ENCODE results near the gene WNT7A.

WNT7A gene

GRCh38 chr3:13894096-13894806 lies 14.4 kb upstream of the WNT7A start:
- TF ChIP-seq REST (IDR thresholded peaks at IDR 0.05; ENCODE audit: insufficient read depth in 1 of 2, low read depth in 2 of 2, low read length in 2 of 2) = no peak
- no peak for TF ChIP-seq POLR2AphosphoS5 (IDR thresholded peaks at IDR 0.05; ENCODE audit: low read depth, low read length)
- TF ChIP-seq TAF1 (IDR thresholded peaks at IDR 0.05; ENCODE audit: borderline replicate concordance, insufficient read depth, low read length) = no peak
- no peak for TF ChIP-seq FOXP2 (optimal IDR thresholded peaks at IDR 0.05; ENCODE audit: borderline replicate concordance, extremely low read depth, extremely low read length, insufficient read depth)
- TF ChIP-seq SIN3A (IDR thresholded peaks at IDR 0.05; ENCODE audit: borderline replicate concordance, insufficient read depth, low read length) = no peak

GRCh38 chr3:13892304-13892703 lies 12.4 kb upstream of the WNT7A start:
- TF ChIP-seq REST (IDR thresholded peaks at IDR 0.05; ENCODE audit: insufficient read depth in 1 of 2, low read depth in 2 of 2, low read length in 2 of 2) = no peak
- TF ChIP-seq SIN3A (IDR thresholded peaks at IDR 0.05; ENCODE audit: borderline replicate concordance, insufficient read depth, low read length) = no peak
- TF ChIP-seq TAF1 (IDR thresholded peaks at IDR 0.05; ENCODE audit: borderline replicate concordance, insufficient read depth, low read length) = no peak
- no peak for TF ChIP-seq FOXP2 (optimal IDR thresholded peaks at IDR 0.05; ENCODE audit: borderline replicate concordance, extremely low read depth, extremely low read length, insufficient read depth)
- TF ChIP-seq POLR2AphosphoS5 (IDR thresholded peaks at IDR 0.05; ENCODE audit: low read depth, low read length) = no peak

GRCh38 chr3:13891492-13892073 lies 11.7 kb upstream of the WNT7A start:
- TF ChIP-seq POLR2AphosphoS5 (IDR thresholded peaks at IDR 0.05; ENCODE audit: low read depth, low read length) (no peak), REST (IDR thresholded peaks at IDR 0.05; ENCODE audit: insufficient read depth in 1 of 2, low read depth in 2 of 2, low read length in 2 of 2) (no peak), TAF1 (IDR thresholded peaks at IDR 0.05; ENCODE audit: borderline replicate concordance, insufficient read depth, low read length) (no peak)

GRCh38 chr3:13891017-13891392 lies 11.1 kb upstream of the WNT7A start:
- TF ChIP-seq FOXP2 (optimal IDR thresholded peaks at IDR 0.05; ENCODE audit: borderline replicate concordance, extremely low read depth, extremely low read length, insufficient read depth) = no peak
- TF ChIP-seq POLR2AphosphoS5 (IDR thresholded peaks at IDR 0.05; ENCODE audit: low read depth, low read length) = no peak
- TF ChIP-seq TAF1 (IDR thresholded peaks at IDR 0.05; ENCODE audit: borderline replicate concordance, insufficient read depth, low read length) = no peak
- no peak for TF ChIP-seq SIN3A (IDR thresholded peaks at IDR 0.05; ENCODE audit: borderline replicate concordance, insufficient read depth, low read length)
- no peak for TF ChIP-seq REST (IDR thresholded peaks at IDR 0.05; ENCODE audit: insufficient read depth in 1 of 2, low read depth in 2 of 2, low read length in 2 of 2)

Data from PFSK-1 (cell line).